Left ventricle myocardium inferior (tissue), 1 donor: ENCODE measurements around the gene NPIPB6. TPM values are rescaled to one million over a fixed set of nuclear protein-coding genes. Genes with fewer than 3 reads are reported as not detected.

Source experiments
- DNase-seq: peaks from one replicate; pipeline ENCODE4 v3.0.0-alpha.2; 2020
- H3K27ac ChIP-seq: fragments of 200-600 bp; replicated peaks from 2 replicates; pipeline ENCODE4 v1.8.0; 2021
- H3K27me3 ChIP-seq: fragments of 200-600 bp; 2 replicates; pipeline ENCODE4 v1.8.0; 2021; ENCODE audit warnings: low read depth
- H3K36me3 ChIP-seq: fragments of 200-600 bp; 2 replicates; pipeline ENCODE4 v1.8.0; 2021
- H3K4me1 ChIP-seq: fragments of 200-600 bp; 2 replicates; pipeline ENCODE4 v1.8.0; 2021
- H3K4me3 ChIP-seq: fragments of 200-600 bp; 2 replicates; pipeline ENCODE4 v1.8.0; 2021; ENCODE audit warnings: mild to moderate bottlenecking, moderate library complexity
- H3K9me3 ChIP-seq: fragments of 200-600 bp; replicated peaks from 2 replicates; pipeline ENCODE4 v1.8.0; 2021
- CTCF ChIP-seq: fragments of 200-600 bp; IDR thresholded peaks from 2 replicates; pipeline ENCODE4 v1.8.0; 2021; ENCODE audit warnings: antibody characterized with exemption, mild to moderate bottlenecking, borderline replicate concordance
- intact Hi-C: fragments of 100-400 bp; cut with micrococcal nuclease; formaldehyde crosslinking; loops from one replicate; pipeline ENCODE4 v1.11.0; 2022
- total RNA-seq: library from RNA; stranded (reverse); fragmentation: NEBNext Ultra II Directional; extraction: Animal tissue kit (Norgen Biotek cat#: 25700); gene quantifications from one replicate; pipeline ENCODE4 v1.2.1, GENCODE V29; 2021
- donor health status: DM: no; HTN: yes; CAD: no; lungs with severe emphysema.

The NPIPB6 gene
- total RNA-seq, 1 donor from 2014 or later = 1.1 TPM

- Histone ChIP-seq H3K4me1 (peaks cover 21% of the 10 kb centered on the region), H3K36me3 (no peaks in the 10 kb centered on the region), H3K27ac (no peak overlapping the region), H3K4me3 (no peak overlapping the region), H3K27me3 (peaks cover 13% of the 10 kb centered on the region), H3K9me3 (no peaks in the 10 kb centered on the region)
- no peak for DNase-seq
- intact Hi-C loops = no loop called here
- no peak for TF ChIP-seq CTCF
Observed at GRCh38 chr16:28311413-28311812, 51.9 kb downstream of the NPIPB6 start.

GRCh38 chr16:28310796-28311195 is 52.5 kb downstream of the NPIPB6 start:
- intact Hi-C loops = no loop called here
- no peak for DNase-seq
- TF ChIP-seq CTCF = no peak
- no peak overlapping the region for H3K27ac ChIP-seq
- peaks cover 21% of the 10 kb centered on the region for H3K4me1 ChIP-seq
- no peaks in the 10 kb centered on the region for H3K9me3 ChIP-seq
- peaks cover 13% of the 10 kb centered on the region for H3K27me3 ChIP-seq
- no peak overlapping the region for H3K4me3 ChIP-seq
- no peaks in the 10 kb centered on the region for H3K36me3 ChIP-seq

GRCh38 chr16:28309811-28310311 is 53.4 kb downstream of the NPIPB6 start:
- no peak overlapping the region for H3K4me3 ChIP-seq
- DNase-seq = peak; percentile 35
- peaks cover 11% of the 10 kb centered on the region for H3K27me3 ChIP-seq
- H3K27ac ChIP-seq = peak overlapping the region; percentile 44
- peaks cover 21% of the 10 kb centered on the region for H3K4me1 ChIP-seq
- intact Hi-C loops = no loop called here
- H3K9me3 ChIP-seq = no peaks in the 10 kb centered on the region
- TF ChIP-seq CTCF = no peak
- H3K36me3 ChIP-seq = no peaks in the 10 kb centered on the region

- H3K4me3 ChIP-seq = no peak overlapping the region
- DNase-seq = peak; percentile 49
Observed at GRCh38 chr16:28308794-28309584, 54.3 kb downstream of the NPIPB6 start.

GRCh38 chr16:28307936-28308335 is 55.4 kb downstream of the NPIPB6 start:
- Histone ChIP-seq H3K9me3 (no peaks in the 10 kb centered on the region), H3K36me3 (no peaks in the 10 kb centered on the region), H3K27ac (no peak overlapping the region), H3K4me1 (peaks cover 21% of the 10 kb centered on the region), H3K4me3 (no peak overlapping the region), H3K27me3 (peaks cover 5% of the 10 kb centered on the region)
- DNase-seq = no peak
- intact Hi-C loops = no loop called here
- no peak for TF ChIP-seq CTCF

More at GRCh38 chr16:28308794-28309584, 54.3 kb downstream of the NPIPB6 start:
- peaks cover 21% of the 10 kb centered on the region for H3K4me1 ChIP-seq
- intact Hi-C loops = no loop called here
- H3K27ac ChIP-seq = no peak overlapping the region
- no peak for TF ChIP-seq CTCF
- H3K36me3 ChIP-seq = no peaks in the 10 kb centered on the region
- H3K9me3 ChIP-seq = no peaks in the 10 kb centered on the region
- H3K27me3 ChIP-seq = peaks cover 5% of the 10 kb centered on the region
